ENCODE measurements around the gene GFER. TPM values are rescaled to one million over a fixed set of nuclear protein-coding genes. Genes with fewer than 3 reads are reported as not detected.

GFER gene
- polyA plus RNA-seq, 1 of the 3 experiments (the other 2 are of a cell fraction) = 20.4 TPM

DNA sequence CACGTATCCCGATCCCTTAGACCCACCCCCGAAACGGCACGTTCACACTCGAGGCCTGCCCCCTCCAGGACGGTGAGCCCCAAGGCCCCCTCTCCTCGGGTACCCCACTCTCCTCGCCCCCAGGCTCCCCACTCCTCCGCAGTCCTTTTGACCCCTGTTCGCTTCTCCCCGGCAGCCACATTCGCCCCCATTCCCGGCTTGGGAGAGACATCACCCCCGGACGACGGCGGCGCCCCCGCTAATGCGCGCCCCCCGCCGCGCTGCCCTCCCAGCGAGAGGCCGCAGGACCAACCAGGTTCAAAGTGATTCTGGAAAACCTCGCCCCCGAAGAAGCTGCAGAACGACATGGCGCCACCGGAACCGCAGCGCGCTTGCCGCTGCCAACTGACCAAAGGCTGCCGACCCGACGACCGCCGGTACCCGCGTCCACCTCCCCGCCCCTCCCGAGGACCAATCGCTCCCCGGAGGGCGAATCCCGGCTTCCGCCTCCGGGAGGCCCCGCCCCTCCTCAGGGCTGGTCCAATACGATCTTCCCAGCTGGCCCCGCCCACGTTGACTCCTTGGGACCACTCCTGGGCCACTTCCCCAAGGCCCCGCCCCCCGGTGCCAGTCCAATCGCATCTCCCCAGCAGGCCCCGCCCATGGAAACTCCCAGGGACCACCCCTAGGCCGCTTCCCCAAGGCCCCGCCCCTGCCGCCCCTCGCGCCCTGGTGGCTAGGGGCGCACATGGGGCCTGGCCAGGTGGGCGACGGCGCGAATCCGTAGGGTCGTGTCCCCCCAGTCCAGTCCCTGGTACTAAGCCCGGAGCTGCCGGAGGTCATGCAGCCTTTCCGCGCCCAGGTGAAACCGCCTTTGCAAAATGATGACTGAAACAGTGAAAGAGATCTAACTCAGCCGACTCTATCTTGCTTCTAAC lies 40.9 kb upstream of the GFER start, which contains the start of gene MSRB1 (continued):
- TF ChIP-seq, protein P1, sequence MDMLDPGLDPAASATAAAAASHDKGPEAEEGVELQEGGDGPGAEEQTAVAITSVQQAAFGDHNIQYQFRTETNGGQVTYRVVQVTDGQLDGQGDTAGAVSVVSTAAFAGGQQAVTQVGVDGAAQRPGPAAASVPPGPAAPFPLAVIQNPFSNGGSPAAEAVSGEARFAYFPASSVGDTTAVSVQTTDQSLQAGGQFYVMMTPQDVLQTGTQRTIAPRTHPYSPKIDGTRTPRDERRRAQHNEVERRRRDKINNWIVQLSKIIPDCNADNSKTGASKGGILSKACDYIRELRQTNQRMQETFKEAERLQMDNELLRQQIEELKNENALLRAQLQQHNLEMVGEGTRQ (IDR thresholded peaks at IDR 0.05; ENCODE audit: borderline replicate concordance, low read depth, low read length) = no peak
- TF ChIP-seq MXI1 (IDR thresholded peaks at IDR 0.05; ENCODE audit: low read depth, low read length) = peak; percentile 59
- TF ChIP-seq, protein P2, sequence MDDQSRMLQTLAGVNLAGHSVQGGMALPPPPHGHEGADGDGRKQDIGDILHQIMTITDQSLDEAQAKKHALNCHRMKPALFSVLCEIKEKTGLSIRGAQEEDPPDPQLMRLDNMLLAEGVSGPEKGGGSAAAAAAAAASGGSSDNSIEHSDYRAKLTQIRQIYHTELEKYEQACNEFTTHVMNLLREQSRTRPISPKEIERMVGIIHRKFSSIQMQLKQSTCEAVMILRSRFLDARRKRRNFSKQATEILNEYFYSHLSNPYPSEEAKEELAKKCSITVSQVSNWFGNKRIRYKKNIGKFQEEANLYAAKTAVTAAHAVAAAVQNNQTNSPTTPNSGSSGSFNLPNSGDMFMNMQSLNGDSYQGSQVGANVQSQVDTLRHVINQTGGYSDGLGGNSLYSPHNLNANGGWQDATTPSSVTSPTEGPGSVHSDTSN (IDR thresholded peaks at IDR 0.05) = no peak
- TF ChIP-seq, protein P3, sequence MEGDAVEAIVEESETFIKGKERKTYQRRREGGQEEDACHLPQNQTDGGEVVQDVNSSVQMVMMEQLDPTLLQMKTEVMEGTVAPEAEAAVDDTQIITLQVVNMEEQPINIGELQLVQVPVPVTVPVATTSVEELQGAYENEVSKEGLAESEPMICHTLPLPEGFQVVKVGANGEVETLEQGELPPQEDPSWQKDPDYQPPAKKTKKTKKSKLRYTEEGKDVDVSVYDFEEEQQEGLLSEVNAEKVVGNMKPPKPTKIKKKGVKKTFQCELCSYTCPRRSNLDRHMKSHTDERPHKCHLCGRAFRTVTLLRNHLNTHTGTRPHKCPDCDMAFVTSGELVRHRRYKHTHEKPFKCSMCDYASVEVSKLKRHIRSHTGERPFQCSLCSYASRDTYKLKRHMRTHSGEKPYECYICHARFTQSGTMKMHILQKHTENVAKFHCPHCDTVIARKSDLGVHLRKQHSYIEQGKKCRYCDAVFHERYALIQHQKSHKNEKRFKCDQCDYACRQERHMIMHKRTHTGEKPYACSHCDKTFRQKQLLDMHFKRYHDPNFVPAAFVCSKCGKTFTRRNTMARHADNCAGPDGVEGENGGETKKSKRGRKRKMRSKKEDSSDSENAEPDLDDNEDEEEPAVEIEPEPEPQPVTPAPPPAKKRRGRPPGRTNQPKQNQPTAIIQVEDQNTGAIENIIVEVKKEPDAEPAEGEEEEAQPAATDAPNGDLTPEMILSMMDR (IDR thresholded peaks at IDR 0.05) = 0 out of 2 replicates have a peak, but pooled peaks have one; percentile 15
- peak; percentile 79 for TF ChIP-seq TAF1 (IDR thresholded peaks at IDR 0.05; ENCODE audit: borderline replicate concordance, low read depth, low read length)
- TF ChIP-seq, protein P4, sequence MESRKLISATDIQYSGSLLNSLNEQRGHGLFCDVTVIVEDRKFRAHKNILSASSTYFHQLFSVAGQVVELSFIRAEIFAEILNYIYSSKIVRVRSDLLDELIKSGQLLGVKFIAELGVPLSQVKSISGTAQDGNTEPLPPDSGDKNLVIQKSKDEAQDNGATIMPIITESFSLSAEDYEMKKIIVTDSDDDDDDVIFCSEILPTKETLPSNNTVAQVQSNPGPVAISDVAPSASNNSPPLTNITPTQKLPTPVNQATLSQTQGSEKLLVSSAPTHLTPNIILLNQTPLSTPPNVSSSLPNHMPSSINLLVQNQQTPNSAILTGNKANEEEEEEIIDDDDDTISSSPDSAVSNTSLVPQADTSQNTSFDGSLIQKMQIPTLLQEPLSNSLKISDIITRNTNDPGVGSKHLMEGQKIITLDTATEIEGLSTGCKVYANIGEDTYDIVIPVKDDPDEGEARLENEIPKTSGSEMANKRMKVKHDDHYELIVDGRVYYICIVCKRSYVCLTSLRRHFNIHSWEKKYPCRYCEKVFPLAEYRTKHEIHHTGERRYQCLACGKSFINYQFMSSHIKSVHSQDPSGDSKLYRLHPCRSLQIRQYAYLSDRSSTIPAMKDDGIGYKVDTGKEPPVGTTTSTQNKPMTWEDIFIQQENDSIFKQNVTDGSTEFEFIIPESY (IDR thresholded peaks at IDR 0.05; ENCODE audit: borderline replicate concordance, low read depth) = no peak

DNA sequence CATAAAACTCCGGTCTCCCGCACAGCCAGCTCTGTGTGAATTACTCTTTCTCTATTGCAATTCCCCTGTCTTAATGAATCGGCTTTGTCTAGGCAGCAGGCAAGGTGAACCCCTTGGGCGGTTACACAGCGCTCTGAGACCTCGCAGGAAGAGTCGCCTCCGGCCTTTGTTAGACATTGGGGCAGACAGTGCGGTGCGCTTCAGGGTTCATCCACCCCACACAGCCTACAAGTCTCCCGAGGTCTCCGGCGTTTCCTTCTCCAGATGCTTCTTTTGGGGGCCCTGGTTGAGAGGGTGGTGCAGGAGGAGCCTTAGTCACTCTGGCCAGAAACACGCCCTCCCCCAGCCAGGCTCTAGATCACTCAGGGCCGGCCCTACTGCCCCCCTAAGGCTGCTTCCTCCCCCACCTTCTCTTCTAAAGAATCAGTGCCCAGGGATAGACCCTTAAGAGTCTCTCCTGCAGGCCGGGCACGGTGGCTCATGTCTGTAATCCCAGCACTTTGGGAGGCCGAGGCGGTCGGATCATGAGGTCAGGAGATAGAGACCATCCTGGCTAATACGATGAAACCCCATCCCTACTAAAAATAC lies 39.3 kb upstream of the GFER start:
- Histone ChIP-seq H3K9ac (no peak overlapping the region), H2AFZ (ENCODE audit: low read depth) (no peak overlapping the region), H3K4me3 (ENCODE audit: low read depth in 2 of 2, low read length in 1 of 2) (no peak overlapping the region), H3K36me3 (replicated peaks in 1 of 2; ENCODE audit: control insufficient read depth in 1 of 2, insufficient read depth in 2 of 2, low read length in 1 of 2) (peaks cover 0 to 8% of the 10 kb centered on the region in 2 experiments), H4K20me1 (ENCODE audit: insufficient read depth) (no peaks in the 10 kb centered on the region), H3F3A (replicated peaks; ENCODE audit: insufficient read depth) (no peaks in the 10 kb centered on the region), H3K9me3 (no peaks in the 10 kb centered on the region), H3K9me2 (no peaks in the 10 kb centered on the region), H3K4me1 (ENCODE audit: control insufficient read depth in 1 of 2, insufficient read depth in 2 of 2, low read depth in 1 of 2, low read length in 1 of 2) (peaks cover 0 to 10% of the 10 kb centered on the region in 2 experiments; a peak in 2 of 4 replicates), H3K27me3 (ENCODE audit: insufficient read depth) (no peaks in the 10 kb centered on the region), H3K27ac (ENCODE audit: low read depth in 2 of 2, low read length in 1 of 2) (no peak overlapping the region), H3K4me2 (no peak overlapping the region), H3K79me2 (ENCODE audit: insufficient read depth) (no peaks in the 10 kb centered on the region)
- CTCF ChIA-PET = interaction anchor here (1.9 to 3.4 kb wide), 3 partner anchors 14 to 15 kb away, joined by 6 to 16 read pairs (median 8); partner anchors contain the start of gene NDUFB10
- POLR2A ChIA-PET = no interaction called here
- 94% methylated on average over 18 of the region's 21 CpGs for WGBS (ENCODE audit: low lambda C conversion rate)
- DNase-seq = no peak
- TF ChIP-seq FOSL2 (IDR thresholded peaks at IDR 0.05; ENCODE audit: borderline replicate concordance, low read depth) = no peak
- no peak for TF ChIP-seq SMC3 (IDR thresholded peaks at IDR 0.05; ENCODE audit: low read depth, low read length)
- TF ChIP-seq, protein P2 (IDR thresholded peaks at IDR 0.05) = no peak
- no peak for TF ChIP-seq TEAD4 (IDR thresholded peaks at IDR 0.05; ENCODE audit: borderline replicate concordance, insufficient read depth)
- TF ChIP-seq, protein P4 (IDR thresholded peaks at IDR 0.05; ENCODE audit: borderline replicate concordance, low read depth) = no peak
- TF ChIP-seq FOXM1 (IDR thresholded peaks at IDR 0.05; ENCODE audit: low read depth) = no peak
- TF ChIP-seq, protein P5, sequence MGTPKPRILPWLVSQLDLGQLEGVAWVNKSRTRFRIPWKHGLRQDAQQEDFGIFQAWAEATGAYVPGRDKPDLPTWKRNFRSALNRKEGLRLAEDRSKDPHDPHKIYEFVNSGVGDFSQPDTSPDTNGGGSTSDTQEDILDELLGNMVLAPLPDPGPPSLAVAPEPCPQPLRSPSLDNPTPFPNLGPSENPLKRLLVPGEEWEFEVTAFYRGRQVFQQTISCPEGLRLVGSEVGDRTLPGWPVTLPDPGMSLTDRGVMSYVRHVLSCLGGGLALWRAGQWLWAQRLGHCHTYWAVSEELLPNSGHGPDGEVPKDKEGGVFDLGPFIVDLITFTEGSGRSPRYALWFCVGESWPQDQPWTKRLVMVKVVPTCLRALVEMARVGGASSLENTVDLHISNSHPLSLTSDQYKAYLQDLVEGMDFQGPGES (IDR thresholded peaks at IDR 0.05; ENCODE audit: low read depth, low read length) = no peak
- TF ChIP-seq GATA2 (CRISPR knock-in tag; IDR thresholded peaks at IDR 0.05) = no peak
- TF ChIP-seq RXRA (IDR thresholded peaks at IDR 0.05; ENCODE audit: borderline replicate concordance, low read depth) = no peak
- no peak for TF ChIP-seq GABPA (IDR thresholded peaks at IDR 0.05; ENCODE audit: low read depth)
- no peak for TF ChIP-seq EZH2phosphoT487 (IDR thresholded peaks at IDR 0.05; ENCODE audit: borderline replicate concordance, low read depth)
